Metanephros (tissue), 1 donor: Measurements from ENCODE around the gene GGACT. TPM values are rescaled to one million over a fixed set of nuclear protein-coding genes. Genes with fewer than 3 reads are reported as not detected.

Experiments used
- total RNA-seq: library from RNA; depleted of rRNA; stranded (reverse); fragments of >200 nt; gene quantifications from one replicate; pipeline ENCODE4 v1.2.3, GENCODE V29; 2014

GGACT gene
- total RNA-seq = 7.8 TPM

DNA sequence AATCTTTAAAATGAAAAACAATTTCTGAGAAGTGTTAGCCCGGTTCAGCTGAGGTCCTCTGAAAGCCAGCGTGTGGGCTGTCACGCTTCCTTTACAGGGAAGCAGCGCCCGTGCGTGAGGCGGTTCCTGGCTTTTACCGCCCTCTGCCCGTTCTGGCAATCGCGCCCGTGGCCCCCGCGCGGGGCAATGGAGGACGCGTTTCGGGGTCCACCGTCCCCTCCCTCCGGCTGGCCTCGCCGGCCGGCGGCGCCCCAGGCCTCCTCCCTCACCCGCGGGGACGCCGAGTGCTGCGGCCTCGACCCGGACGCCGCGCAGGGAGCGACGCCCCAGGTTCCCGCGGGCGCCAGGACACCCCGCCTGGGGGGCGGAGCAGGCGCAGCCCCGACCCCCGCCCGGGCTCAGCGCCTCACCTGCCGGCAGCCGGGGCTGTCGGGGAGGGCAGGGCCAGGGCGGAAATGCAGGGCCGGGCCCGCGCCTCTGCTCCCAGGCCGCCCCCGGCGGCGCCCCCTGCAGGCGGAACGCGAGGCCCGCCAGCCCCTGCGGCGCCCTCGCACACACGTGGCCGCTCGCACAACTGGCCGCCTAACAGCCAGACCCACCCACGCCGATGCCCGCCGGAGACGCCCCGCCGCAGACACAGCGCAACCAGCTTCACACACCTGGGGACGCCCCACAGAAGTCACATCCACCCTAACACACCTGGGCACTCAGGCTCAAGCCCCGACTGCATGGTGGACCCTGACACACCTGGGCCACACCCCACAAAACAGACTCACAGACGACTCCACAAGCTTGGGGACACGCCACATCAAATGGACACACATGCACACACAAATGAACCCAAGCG lies at the start of gene GGACT:
GGACT (minus strand) TSS at position 459 of the 847 bp plus-strand sequence. CDS start 56,198 bp downstream, outside the sequence.

Other genes with a start within 250 kb of the GGACT start
- gene TMTC4, start 86.0 kb upstream of the GGACT start, total RNA-seq = 32.5 TPM